AG10803 (cell line): ENCODE results near the gene GRID2.

Experiments used
- DNase-seq: peaks from one replicate; pipeline ENCODE4 v3.0.0; 2010; ENCODE audit warnings: low read depth
- H3K4me3 ChIP-seq: 2 replicates; pipeline ENCODE4 v1.5.1; 2011; ENCODE audit warnings: mild to moderate bottlenecking, low read length, control low read depth
- CTCF ChIP-seq: conservative IDR thresholded peaks from 2 replicates; pipeline ENCODE4 v1.5.1; 2011; ENCODE audit warnings: mild to moderate bottlenecking, low read length, control low read depth, inconsistent platforms

GRID2 gene

GRCh38 chr4:93103042-93103441 lies 799.3 kb downstream of the GRID2 start:
- no peak overlapping the region for H3K4me3 ChIP-seq
- no peak for TF ChIP-seq CTCF
- no peak for DNase-seq

- DNase-seq, result no peak
- TF ChIP-seq CTCF, result no peak
- H3K4me3 ChIP-seq, result no peak overlapping the region
Observed at GRCh38 chr4:93116624-93117023, 812.9 kb downstream of the GRID2 start.

- no peak overlapping the region for H3K4me3 ChIP-seq
- no peak for DNase-seq
- no peak for TF ChIP-seq CTCF
Observed at GRCh38 chr4:93127489-93127888, 823.7 kb downstream of the GRID2 start.

- H3K4me3 ChIP-seq, result no peak overlapping the region
- DNase-seq, result no peak
- no peak for TF ChIP-seq CTCF
Observed at GRCh38 chr4:93132631-93133030, 828.9 kb downstream of the GRID2 start.

- no peak overlapping the region for H3K4me3 ChIP-seq
- TF ChIP-seq CTCF, result no peak
- no peak for DNase-seq
Observed at GRCh38 chr4:93139118-93139517, 835.4 kb downstream of the GRID2 start.

GRCh38 chr4:93143902-93144301 lies 840.1 kb downstream of the GRID2 start:
- TF ChIP-seq CTCF, result no peak
- H3K4me3 ChIP-seq, result no peak overlapping the region
- no peak for DNase-seq

- no peak for DNase-seq
- H3K4me3 ChIP-seq, result no peak overlapping the region
- TF ChIP-seq CTCF, result no peak
Observed at GRCh38 chr4:93144644-93145043, 840.9 kb downstream of the GRID2 start.
